Bronchial epithelial cell (primary cell): ENCODE results near the gene STT3A. TPM values are rescaled to one million over a fixed set of nuclear protein-coding genes. Genes with fewer than 3 reads are reported as not detected.
A peak's percentile ranks its signal among the peaks of the same experiment; 100 is the strongest.

Experiments
- DNase-seq: peaks from one replicate; pipeline ENCODE4 v3.0.0-alpha.2; 2010; ENCODE audit warnings: low read depth
- FAIRE-seq: peaks from 2 replicates; lab custom pipeline; 2011; peaks lifted over from hg19 to GRCh38; lab: Jason Lieb, UNC
- H3K27me3 ChIP-seq: 2 replicates; pipeline ENCODE4 v1.5.1; 2011; ENCODE audit warnings: low read length; ENCODE audit not compliant: control insufficient read depth, insufficient read depth
- H3K36me3 ChIP-seq: 2 replicates; pipeline ENCODE4 v1.5.1; 2011; ENCODE audit warnings: low read length; ENCODE audit not compliant: control insufficient read depth, insufficient read depth
- H3K4me3 ChIP-seq: 2 replicates; pipeline ENCODE4 v1.5.1; 2011; ENCODE audit warnings: mild to moderate bottlenecking, low read depth, low read length, control low read depth
- CTCF ChIP-seq: IDR thresholded peaks from 2 replicates; pipeline ENCODE4 v1.5.1; 2011; ENCODE audit warnings: mild to moderate bottlenecking, moderate library complexity, low read length, control low read depth, inconsistent platforms; ENCODE audit not compliant: insufficient read depth, severe bottlenecking
- total RNA-seq: library from RNA; depleted of rRNA; stranded (reverse); fragments of >200 nt; gene quantifications from 2 replicates; pipeline ENCODE4 v1.2.1, GENCODE V29; 2014

STT3A gene
- total RNA-seq, 1 donor from 2014 or later: 124 TPM

- no peaks in the 10 kb centered on the region for H3K36me3 ChIP-seq
- H3K27me3 ChIP-seq: no peaks in the 10 kb centered on the region
- FAIRE-seq (no peak), DNase-seq (peak; percentile 77)
- peak overlapping the region; percentile 72 for H3K4me3 ChIP-seq
- no peak for TF ChIP-seq CTCF
Measured at GRCh38 chr11:125625630-125626287, 33.1 kb downstream of the STT3A start.

- TF ChIP-seq CTCF: peak; percentile 25
- FAIRE-seq (no peak), DNase-seq (peak; percentile 74)
- Histone ChIP-seq H3K4me3 (peak overlapping the region; percentile 72), H3K36me3 (no peaks in the 10 kb centered on the region), H3K27me3 (no peaks in the 10 kb centered on the region)
Measured at GRCh38 chr11:125626288-125626950, 33.8 kb downstream of the STT3A start.

GRCh38 chr11:125627236-125627910, 34.7 kb downstream of the STT3A start:
- H3K27me3 ChIP-seq: no peaks in the 10 kb centered on the region
- FAIRE-seq: no peak
- peak; percentile 23 for DNase-seq
- H3K4me3 ChIP-seq: peak overlapping the region; percentile 72
- H3K36me3 ChIP-seq: no peaks in the 10 kb centered on the region
- no peak for TF ChIP-seq CTCF

GRCh38 chr11:125637840-125638239, 45.2 kb downstream of the STT3A start:
- no peaks in the 10 kb centered on the region for H3K36me3 ChIP-seq
- H3K4me3 ChIP-seq: no peak overlapping the region
- no peak for DNase-seq
- TF ChIP-seq CTCF: no peak
- no peaks in the 10 kb centered on the region for H3K27me3 ChIP-seq
- FAIRE-seq: no peak

- TF ChIP-seq CTCF: no peak
- Histone ChIP-seq H3K27me3 (no peaks in the 10 kb centered on the region), H3K36me3 (no peaks in the 10 kb centered on the region), H3K4me3 (no peak overlapping the region)
- DNase-seq (no peak), FAIRE-seq (no peak)
Measured at GRCh38 chr11:125638315-125638714, 45.7 kb downstream of the STT3A start.
